ENCODE data around the gene KLHDC10.

- no peak for TF ChIP-seq POLR2A (IDR thresholded peaks at IDR 0.05; ENCODE audit: low read depth)
- TF ChIP-seq, protein P1, sequence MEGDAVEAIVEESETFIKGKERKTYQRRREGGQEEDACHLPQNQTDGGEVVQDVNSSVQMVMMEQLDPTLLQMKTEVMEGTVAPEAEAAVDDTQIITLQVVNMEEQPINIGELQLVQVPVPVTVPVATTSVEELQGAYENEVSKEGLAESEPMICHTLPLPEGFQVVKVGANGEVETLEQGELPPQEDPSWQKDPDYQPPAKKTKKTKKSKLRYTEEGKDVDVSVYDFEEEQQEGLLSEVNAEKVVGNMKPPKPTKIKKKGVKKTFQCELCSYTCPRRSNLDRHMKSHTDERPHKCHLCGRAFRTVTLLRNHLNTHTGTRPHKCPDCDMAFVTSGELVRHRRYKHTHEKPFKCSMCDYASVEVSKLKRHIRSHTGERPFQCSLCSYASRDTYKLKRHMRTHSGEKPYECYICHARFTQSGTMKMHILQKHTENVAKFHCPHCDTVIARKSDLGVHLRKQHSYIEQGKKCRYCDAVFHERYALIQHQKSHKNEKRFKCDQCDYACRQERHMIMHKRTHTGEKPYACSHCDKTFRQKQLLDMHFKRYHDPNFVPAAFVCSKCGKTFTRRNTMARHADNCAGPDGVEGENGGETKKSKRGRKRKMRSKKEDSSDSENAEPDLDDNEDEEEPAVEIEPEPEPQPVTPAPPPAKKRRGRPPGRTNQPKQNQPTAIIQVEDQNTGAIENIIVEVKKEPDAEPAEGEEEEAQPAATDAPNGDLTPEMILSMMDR (IDR thresholded peaks at IDR 0.05): peak in 1 of 3 experiments; percentile 36
These were observed 26.0 kb downstream of the KLHDC10 start for GRCh38 chr7:130096243-130096827.
